ENCODE results near the gene ZNF536.

The ZNF536 gene

GRCh38 chr19:30604657-30605056, 232.5 kb downstream of the ZNF536 start:
- no peak for DNase-seq (ENCODE audit: low read depth)
- TF ChIP-seq, protein P1, sequence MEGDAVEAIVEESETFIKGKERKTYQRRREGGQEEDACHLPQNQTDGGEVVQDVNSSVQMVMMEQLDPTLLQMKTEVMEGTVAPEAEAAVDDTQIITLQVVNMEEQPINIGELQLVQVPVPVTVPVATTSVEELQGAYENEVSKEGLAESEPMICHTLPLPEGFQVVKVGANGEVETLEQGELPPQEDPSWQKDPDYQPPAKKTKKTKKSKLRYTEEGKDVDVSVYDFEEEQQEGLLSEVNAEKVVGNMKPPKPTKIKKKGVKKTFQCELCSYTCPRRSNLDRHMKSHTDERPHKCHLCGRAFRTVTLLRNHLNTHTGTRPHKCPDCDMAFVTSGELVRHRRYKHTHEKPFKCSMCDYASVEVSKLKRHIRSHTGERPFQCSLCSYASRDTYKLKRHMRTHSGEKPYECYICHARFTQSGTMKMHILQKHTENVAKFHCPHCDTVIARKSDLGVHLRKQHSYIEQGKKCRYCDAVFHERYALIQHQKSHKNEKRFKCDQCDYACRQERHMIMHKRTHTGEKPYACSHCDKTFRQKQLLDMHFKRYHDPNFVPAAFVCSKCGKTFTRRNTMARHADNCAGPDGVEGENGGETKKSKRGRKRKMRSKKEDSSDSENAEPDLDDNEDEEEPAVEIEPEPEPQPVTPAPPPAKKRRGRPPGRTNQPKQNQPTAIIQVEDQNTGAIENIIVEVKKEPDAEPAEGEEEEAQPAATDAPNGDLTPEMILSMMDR (IDR thresholded peaks at IDR 0.05; ENCODE audit: control insufficient read depth, insufficient read depth, low read depth, low read length, missing control alignments) = no peak
- H3K4me3 ChIP-seq (ENCODE audit: control insufficient read depth, low read depth, low read length) = no peak overlapping the region

DNA sequence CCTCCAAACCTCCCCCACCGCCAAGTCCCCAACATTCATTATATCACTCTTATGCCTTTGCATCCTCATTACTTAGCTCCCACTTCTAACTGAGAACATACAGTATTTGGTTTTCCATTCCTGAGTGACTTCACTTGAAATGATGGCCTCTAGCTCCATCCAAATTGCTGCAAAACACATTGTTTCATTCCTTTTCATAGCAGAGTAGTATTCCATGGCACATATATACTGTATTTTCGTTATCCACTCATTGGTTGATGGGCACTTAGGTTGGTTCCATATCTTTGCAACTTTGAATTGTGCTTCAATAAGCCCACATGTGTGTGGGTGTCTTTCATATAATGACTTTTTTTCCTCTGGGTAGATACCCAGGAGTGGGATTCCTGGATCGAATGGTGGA, 233.1 kb downstream of the ZNF536 start:
- TF ChIP-seq, protein P1 (IDR thresholded peaks at IDR 0.05; ENCODE audit: control insufficient read depth, insufficient read depth, low read depth, low read length, missing control alignments) = no peak
- no peak overlapping the region for H3K4me3 ChIP-seq (ENCODE audit: control insufficient read depth, low read depth, low read length)
- DNase-seq (ENCODE audit: low read depth) = no peak

- TF ChIP-seq, protein P1 (IDR thresholded peaks at IDR 0.05; ENCODE audit: control insufficient read depth, insufficient read depth, low read depth, low read length, missing control alignments) = no peak
- DNase-seq (ENCODE audit: low read depth) = no peak
Measured at GRCh38 chr19:30606114-30607050, 234.2 kb downstream of the ZNF536 start.

More at GRCh38 chr19:30606114-30607050, 234.2 kb downstream of the ZNF536 start:
- no peak overlapping the region for H3K4me3 ChIP-seq (ENCODE audit: control insufficient read depth, low read depth, low read length)
